SKM-1 treated with dmso at 0.1 percent for 144 hours (cell line): Measurements from ENCODE around the gene COG5.
A peak's percentile ranks its signal among the peaks of the same experiment; 100 is the strongest.

Source experiments
- DNase-seq: peaks from one replicate; lab custom pipeline; 2025; ENCODE audit not compliant: unreplicated experiment; lab: John Stamatoyannopoulos, UW

The COG5 gene

DNA sequence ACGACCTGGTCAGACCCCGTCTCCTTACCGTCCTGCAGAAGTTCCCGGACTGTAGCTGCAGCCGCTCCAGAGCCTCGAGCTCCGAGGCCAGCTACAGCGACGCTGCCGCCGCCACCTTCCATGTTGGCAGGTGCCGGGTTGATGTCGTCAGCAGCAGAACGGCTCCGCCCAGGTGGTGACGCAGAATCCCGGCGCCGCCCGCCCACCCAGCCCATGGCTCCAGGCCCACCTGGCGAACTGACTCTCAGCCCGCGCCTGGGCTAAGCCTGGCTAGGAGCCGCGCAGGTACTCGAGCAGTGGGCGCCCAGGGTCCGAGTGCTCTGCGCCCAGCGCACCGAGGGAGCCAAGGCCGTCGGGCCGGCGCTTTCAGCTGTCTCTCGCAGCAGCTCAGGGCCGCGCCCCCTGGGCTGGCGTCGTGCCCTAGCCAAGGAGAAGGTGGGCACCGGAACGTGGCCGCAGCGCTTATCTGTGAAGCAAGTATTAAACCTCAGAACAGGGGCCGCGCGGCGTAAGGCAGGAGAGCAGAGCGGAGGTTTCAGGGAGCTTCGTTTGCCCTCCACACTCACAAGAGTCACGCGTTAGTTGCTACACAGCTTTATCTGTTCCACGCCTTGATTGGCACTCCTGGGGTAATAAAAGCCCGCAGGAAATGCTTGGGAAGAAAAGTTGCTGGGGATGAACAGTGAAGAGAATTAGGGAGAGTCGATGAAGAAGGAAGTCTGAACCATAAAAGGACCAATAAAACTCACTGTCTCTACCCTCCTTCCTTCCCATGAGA, at the start of gene COG5, which contains the start of gene DUS4L:
Gene COG5 (minus strand): TSS at position 146 of the 778 bp plus-strand sequence. CDS start 24 bp downstream, at position 122.
Gene DUS4L (plus strand): TSS at position 197 of the 778 bp plus-strand sequence. CDS start 3,100 bp downstream, outside the sequence.
- DNase-seq: peak; percentile 58

DNA sequence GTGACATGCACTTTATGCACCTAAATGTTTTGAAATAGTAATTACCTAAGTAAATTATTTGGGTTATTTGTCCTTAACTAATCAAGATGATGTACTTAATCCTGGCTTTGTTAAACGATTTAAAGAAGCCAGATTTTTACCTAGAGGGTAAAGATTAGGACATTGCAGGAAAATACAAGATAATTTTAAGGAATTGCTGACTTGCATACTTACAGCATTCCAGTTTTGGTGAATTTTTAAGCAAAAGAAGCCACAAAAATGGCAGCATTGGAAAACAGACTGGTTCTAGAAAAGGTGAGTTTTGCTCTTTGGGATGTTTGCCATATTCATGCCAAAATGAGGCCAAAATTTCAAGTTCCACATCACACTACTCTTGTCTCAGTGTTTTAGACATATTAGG, 49.7 kb upstream of the COG5 start:
- no peak for DNase-seq

DNA sequence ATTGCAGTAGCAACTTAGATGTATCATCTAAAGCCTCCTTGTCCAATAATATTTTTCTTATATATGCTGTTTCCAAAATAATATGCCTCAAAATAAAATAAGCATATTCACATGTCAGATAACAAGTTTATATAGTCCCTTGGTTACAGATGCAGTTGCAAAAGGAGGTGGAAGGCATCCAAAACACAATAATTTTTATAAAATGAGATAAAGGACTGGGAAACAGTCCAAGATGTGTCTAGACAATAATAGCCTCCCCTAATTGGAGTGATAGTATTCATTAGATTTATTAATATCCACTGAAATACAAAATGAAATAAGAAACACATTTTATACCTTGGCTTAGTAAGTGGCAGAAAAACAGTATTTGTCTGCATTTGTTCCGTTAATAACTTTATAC, 46.6 kb upstream of the COG5 start:
- DNase-seq: no peak

DNA sequence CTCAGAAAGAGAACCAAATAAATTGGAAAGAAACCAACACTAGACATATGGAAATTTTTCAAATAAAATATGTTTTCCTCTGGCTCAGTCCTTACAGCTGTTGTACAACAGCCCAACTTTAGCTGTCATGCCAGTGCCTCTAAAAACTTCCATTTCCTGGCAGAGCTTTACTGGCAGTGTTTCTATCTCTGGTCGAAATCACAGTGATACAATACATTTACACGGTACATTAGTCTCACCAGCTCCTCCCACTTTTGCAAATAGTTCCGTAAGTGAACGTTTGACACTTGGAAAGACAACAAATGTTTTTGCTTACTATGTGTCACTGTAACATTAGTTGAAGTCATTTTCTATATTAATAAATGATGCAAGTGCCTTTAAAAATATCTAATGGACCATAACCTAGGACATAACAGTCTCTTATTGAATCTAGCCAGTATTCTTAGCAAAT, 46.1 kb upstream of the COG5 start:
- DNase-seq: no peak

DNA sequence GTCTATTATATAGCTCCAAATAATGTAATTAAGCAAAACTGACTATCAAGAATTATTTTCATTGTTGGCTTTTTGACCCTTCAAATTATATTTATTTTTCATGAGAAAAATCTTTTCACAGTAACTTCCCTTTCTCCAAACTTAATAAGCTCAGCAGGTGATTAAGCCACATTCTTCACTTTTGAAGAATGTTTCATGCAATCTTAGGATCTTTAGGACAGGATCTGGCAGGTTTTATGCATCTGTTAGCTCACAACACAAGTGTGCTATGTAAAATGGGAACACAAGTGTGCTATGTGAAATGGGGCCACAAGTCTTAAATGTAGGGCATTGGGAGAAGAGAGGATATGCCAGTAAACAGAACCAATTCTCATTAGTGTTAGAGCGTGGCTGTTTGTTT, 42.6 kb upstream of the COG5 start:
- DNase-seq: no peak

DNA sequence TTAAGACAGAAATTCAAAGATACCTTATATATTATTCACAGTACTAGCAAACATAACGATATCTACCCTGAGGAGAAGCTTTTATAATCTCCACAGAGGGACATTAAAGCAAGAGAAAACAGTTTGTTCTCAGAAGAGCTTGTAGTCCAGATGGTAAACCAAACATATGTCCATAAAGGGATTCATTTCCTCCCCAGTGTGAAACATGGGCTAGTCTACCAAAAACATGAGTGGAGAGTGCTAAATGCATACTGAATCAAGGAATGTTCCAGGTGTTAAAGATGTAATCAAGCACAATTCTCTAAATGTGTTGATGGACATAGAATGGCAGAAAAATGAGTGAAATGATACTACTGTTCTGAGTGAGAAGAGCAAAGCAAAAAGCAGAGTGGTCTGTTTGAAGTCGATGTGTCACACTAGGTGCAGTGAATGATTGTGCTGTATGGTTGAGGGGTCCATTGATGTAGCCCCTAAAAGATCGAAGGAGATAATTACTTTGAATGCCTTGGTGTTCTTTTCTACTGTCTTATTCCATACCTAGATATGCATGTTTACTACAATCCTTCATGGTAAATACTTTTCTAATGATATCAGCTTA, 41.6 kb upstream of the COG5 start:
- DNase-seq: no peak

DNA sequence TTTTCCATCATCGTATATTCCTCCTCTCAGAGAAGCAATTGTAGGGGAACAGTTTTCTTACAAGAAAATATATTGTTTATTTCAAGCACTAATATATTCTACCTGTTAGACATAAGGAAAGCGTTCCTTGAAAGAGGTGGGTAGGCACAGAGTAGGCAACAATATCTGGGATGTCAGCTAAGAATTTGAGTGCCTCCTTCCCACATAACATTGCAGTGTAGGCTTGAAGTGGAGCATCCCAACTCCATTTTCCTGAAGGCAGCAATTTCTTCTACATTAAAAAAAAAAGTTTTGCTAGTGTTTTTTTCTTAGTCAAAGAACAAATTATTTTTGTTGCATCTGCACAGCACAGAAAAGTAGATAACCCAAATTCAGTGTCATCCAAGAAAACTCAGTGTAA, 37.1 kb upstream of the COG5 start:
- no peak for DNase-seq

DNA sequence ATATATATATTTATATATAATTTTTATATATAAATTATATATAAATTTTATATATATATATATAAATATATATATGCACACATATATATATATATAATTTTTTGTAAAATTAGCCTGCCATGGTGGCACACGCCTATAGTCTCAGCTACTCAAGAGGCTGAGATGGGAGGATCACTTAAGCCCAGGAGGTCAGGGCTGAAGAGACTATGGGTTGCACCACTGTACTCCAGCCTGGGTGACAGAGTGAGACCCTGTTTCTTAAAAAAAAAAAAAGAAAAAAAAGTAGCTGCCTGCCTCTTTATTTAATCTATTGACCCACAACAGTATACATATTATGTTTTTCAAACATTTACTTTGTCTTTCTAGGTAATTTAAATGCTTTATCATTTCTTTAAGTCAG, 35.5 kb upstream of the COG5 start:
- DNase-seq: no peak

DNA sequence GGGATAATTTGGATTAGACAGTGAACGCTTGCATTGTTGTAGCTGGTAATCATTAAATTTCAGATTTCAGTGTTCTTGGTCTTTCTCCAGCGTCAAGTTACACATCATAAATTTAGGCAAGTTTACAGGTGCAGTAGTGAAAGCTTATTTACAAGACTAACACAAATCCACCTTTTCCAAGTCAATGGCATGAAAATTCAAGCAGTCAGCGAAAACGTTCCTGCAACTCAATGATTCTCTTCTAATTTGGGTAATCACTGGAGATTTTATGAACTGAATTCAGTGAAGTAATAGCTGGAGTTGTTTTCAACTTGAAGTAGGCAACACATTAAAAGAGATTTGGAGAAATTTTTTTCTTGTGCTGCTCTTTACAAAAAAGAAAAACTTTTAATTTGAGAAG, 34.2 kb upstream of the COG5 start:
- no peak for DNase-seq

DNA sequence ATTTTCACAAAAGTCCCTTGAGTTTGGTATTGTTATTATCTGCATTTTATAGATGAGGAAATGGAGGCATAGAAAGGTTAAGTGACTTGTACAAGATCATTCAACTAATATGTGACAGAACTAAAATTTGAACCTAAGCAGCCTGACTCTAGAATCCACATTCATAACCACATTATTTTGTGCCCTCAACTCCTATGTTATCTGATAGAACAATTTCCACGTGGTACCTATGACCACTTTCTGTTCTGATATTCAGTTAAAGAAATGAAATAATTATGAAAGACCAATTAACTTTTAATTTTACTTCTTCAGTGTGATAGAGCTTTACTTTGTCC, 33.8 kb upstream of the COG5 start:
- no peak for DNase-seq

DNA sequence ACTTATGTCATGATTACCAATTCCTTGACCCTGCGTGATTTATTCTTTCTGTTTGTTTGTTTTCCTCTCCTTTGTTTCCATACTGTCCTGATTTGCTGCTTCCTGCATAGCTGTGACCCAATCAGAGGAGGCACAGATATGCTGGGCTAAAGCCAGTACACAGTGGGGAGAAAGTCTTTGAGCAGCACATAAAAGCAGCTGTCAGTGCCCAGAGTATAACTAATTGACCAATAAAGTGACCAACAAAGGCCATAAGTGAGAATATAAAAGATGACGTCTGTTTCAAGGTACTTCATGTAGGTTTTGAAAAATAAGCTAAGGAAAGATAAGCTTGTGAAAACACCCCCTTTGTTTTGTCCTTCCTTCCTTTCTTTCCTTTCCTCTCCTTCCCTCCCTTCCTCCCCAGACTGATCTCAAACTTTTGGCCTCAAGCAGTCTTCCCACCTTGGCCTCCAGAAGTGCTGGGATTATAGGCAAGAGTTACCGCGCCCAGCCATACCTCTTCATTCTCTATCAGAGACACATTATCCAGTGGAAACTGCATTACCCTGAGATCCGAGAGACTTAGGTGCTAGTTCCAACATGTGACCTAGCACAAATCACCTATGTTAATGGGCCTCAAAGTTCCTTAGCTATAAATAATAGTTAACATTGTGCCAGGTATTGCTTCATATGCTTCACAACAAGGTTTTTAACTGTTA, 33.3 kb upstream of the COG5 start:
- DNase-seq: no peak

DNA sequence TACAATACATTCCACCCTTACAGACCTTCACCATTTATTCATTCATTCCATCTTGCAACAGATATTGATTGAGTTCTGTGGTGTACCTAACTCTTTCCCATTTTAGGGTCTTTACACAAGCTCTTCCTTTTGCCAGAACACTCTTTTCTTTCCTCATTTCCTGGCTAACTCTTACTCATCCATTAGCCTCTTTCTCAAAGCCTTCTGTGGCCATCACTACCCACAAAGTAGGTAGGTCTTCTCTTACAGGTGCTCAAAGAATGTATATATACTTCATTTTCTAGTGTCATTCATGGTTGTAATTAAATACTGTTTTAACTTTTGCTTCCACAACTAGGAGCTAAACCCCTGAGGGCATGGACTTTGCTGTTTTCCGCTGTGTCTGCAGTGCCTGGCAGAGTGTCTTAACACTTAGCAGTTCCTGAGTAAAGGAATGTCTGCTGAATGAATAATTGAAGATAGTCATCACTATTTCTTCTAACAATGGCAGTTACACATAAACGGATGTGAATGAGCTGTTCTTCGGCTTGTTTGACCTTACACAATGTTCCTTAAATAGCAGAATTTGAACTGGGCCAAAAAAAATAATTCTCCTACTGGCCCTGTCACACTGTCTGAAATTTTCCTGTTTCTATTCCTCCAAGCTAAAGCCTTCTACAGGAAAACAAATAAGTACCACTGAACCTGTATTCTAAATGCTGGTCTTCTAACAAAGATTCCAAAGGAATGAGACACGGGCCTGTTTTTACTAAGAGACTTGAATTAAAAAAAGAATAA, 31.4 kb upstream of the COG5 start:
- no peak for DNase-seq

DNA sequence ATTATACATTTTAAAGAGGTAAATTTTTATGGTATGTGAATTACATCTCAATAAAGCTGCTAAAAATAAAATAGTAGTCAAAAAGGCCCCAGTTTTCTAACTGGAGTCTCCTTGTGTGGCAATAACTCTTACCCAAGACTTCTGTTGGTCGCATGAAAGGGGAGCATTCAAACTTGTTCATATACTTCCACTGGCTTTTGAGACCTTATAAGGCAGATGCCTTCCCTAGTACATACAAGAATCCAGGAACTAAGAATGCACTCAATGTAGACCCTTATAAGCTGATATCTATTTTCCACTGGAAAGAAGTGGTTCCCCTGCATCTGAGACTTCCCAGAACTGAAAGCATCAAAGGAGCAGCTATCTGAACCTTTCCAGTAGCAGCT, 29.3 kb upstream of the COG5 start:
- DNase-seq: peak; percentile 16

DNA sequence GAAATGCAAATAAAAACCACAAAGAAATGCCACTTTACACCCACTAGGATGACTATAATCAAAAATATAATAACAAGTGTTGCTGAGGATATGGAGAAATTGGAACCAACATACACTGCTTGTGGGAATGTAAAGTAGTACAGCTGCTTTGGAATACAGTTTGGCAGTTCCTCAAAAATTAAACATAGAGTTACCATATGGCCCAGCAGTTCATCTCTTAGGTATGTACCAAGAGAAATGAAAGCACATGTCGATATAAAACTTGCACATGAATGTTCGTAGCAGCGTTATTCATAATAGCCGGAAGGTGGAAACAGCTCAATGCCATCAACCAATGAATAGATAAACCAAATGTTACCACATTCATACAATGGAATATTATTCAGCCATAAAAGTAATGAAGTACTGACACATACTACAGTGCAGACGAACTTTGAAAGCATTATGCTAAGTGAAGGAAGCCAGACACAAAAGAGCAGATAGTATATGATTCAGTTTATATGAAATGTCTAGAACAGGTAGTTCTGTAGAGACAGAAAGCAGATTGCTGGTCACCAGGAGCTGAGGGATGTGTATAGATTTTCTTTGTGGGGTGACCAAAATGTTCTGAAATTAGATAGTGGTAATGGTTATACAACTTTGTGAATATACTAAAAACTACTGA, 28.8 kb upstream of the COG5 start:
- no peak for DNase-seq

DNA sequence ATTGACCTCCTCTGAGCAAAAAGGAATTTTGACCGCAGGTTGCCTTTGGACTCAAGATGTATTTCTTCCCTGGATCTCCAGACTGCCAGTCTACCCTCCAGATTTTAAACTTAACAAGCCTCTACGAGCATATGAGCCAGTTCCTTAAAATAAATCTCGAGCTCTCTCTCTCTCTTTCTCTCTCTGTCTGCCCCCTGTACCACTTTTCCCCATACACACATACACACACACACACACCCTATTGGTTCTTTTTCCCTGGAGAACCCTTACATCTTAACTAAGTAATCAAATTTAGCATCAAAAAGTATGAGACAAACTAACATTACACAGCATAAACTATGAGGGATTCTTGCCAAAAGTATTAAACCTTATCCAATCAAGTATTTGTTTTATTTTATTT, 27.7 kb upstream of the COG5 start:
- DNase-seq: no peak

DNA sequence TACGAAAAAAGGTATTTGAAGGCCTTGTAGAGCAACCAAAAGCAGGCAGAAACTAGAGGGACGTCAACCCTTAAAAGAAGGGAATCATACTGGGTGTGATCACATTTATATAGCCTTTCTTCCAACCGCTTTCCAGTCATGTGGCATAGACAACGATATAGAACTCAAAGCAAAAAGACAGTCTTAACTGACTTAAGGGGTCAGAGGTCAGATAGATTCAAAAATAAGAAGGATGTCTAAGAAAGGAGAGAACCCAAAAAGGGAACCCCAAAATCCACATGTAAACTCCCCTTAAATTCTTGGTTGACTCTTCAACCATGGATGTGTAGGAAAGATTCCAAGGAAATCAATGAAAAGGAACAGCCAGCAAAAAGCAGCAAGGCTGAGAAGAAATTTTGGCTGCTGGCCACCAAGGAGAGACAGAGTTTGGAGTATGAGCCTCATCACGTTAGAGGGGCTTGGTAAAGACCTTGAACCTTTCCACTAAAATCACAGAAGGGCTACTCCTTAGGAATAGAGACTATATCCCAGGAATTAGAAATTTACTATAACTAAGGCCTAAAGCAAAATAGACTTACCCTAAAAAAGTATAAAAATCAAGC, 24.9 kb upstream of the COG5 start:
- DNase-seq: no peak

DNA sequence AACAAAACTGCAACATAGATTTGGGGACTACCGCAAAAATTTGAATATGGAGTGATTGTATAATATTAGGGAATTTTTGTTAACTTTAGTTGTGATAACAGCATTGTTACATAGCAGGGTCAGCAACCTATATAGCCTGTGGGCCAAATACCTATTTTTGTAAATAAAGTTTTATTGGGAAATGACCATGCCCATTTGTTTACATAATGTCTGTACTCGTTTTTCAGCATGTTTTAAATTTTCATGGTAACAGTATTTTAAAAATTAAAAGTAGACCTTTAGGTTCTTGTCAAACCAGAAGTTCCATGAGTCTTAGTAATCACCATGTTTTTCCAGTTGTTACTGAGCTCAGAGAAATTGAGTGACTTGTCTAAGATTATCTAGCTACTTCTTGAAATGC, 21.0 kb upstream of the COG5 start:
- no peak for DNase-seq

DNA sequence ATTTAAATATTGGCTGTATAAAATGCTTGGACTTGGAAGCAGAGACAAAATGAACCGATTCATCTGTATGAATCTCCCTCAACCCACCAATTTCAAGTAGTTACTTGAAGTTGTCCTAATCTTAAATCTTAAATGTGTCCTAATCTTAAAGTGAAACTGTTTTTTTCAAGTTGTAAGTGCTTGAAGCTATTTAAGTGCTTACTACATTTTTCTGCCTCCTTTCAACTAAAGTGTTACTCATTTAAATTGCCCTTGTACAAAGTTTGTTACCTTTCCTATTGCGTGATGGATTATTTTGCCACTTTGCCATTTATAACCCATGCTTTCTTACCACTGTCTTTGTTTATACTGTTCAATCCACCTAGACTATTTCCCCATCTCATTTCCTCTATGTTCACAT, 19.2 kb upstream of the COG5 start:
- DNase-seq: no peak

DNA sequence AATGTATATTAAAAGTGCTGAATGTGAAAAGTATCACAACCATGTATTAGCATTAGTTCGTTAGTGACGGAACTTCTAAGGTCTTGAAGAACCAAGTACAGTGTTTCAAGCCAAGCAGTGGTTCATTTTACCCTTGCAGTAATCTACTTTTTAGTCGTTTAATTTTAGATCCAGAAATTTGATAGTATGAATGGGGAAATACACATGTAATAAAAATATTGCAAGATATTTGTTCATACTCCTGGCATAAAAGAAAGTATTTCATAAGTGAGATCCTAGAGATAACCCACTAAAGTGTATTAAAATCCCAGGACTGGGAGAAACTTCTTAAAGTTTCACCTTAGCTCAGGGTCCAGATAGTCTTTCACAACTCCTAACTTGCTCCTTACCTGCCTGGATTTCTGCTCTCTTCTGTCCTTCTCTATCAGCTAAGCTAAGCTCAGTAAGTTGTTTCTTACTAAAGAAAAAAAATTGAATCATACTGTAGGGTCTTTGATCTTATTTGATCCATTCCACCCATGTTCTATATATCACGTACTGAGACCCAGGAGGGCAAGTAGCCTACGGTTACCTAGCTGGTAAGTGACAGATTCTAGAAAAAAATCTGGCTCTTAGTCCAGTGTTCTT, 17.8 kb upstream of the COG5 start:
- no peak for DNase-seq
